CD4-positive, alpha-beta T cell treated with Interferon alpha-2 for 1 hour (primary cell): ENCODE measurements around the gene CLASP1.
A peak's percentile ranks its signal among the peaks of the same experiment; 100 is the strongest.
"Not testable (repeated sequence)": the region's sequence is repeated elsewhere in the genome, so short reads cannot be mapped to it uniquely, and the experiment has no call there.

ENCODE experiments used
- DNase-seq, 2 donors: peaks; one replicate each; pipeline ENCODE4 v3.0.0-alpha.2; 2020 to 2022

Gene CLASP1

DNA sequence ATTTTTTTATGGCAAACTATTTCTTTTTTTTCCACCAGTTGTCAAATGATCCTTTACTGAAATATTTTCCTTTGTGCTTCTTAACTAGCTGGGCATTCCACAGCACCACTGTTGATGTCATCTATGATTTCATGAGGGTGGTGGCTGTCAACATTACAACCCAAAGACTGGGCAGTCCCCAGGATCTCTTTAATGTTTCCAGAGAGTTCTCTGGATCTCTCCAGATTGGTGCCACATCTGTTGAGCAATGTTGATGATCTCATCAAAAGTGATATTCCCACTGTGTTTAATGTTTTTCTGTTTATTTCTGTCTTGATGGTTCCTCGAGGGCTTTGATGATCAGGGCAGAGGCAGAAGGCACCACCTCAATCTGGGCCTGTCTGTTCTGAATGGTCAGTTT, 9.1 kb upstream of the CLASP1 start:
- DNase-seq, result not testable (repeated sequence)

DNA sequence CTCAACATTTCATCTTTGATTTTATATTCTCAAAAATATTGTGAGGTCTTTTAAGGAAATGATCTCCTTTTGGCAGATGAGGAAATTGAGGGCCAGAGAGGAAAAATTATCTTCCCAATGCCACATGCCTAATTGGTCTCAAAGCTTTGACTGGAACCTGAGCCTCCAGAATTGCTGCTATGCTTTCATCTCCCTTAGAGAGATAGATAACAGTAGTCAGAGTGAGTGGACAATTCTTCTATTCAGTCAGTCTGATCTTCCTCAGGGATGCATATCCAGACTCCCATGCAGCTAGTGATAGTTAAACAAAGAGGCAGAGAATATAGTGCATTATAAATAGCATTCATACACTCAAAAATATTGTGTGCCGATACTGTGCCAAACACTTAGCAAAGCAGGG, 3.8 kb upstream of the CLASP1 start:
- DNase-seq, result no peak

DNA sequence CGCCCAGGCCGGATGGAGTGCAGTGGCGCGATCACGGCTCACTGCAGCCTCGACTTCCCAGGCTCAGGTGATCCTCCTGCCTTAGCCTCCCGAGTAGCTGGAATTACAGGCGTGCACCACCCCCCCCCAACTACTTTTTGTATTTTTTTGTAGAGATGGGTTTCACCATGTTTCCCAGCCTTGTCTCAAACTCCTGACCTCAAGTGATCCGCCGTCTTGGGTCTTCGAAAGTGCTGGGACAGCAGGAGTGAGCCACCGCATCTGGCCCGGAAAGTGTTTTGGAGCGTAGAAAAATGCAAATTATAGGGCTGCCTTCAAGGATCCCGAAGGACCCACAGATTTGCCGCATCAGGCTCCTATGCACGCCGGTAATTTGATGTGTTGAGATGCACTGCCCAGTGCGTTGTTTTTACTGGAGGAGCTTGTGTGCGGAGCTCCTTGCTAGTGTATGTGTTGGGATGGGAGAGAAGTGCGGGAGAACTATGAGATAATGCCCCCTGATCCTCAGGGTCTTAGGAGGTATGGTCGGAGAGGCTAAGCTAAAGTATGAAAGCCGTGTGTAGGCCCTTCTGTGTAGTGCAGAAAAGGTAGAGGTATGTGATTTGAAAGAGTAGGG, 1.2 kb upstream of the CLASP1 start:
- DNase-seq, result peak in 1 of 2 donors; percentile 1

DNA sequence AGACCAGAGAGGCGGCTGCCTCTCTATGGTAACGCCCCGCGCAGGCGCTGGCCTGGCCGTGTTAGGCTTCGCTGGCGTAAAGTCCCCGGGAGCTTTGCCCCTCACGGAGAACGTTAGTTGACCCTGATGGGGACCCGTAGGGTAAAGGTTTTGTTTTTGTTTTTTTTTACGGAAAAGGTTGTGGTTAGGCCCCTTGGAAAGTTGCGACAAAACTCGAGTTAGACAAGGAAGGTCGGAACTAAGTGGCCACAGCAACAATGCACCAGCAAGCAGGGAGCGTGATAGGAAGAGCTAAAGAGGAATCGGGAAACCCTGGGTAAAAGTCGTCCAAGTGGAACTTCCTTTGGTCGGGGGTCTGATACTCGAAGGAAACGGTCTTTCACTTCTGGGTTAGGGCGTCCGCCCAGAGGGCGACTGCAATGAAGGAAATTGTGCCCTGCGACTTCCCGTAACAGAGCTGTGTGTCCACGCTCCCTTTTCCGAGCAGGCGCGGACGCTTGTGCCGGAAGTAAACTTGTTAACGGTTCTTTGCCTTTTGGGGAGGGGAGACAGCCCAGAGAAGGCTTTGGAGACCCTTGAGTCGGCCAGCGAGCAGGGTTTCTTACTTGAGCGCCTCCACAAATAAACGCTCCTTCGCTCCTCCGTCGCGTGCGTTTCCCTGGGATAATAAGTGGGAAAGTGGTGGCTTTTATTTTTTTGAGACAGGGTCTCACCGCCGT, 493 bp upstream of the CLASP1 start:
- peak; percentile 98 for DNase-seq

DNA sequence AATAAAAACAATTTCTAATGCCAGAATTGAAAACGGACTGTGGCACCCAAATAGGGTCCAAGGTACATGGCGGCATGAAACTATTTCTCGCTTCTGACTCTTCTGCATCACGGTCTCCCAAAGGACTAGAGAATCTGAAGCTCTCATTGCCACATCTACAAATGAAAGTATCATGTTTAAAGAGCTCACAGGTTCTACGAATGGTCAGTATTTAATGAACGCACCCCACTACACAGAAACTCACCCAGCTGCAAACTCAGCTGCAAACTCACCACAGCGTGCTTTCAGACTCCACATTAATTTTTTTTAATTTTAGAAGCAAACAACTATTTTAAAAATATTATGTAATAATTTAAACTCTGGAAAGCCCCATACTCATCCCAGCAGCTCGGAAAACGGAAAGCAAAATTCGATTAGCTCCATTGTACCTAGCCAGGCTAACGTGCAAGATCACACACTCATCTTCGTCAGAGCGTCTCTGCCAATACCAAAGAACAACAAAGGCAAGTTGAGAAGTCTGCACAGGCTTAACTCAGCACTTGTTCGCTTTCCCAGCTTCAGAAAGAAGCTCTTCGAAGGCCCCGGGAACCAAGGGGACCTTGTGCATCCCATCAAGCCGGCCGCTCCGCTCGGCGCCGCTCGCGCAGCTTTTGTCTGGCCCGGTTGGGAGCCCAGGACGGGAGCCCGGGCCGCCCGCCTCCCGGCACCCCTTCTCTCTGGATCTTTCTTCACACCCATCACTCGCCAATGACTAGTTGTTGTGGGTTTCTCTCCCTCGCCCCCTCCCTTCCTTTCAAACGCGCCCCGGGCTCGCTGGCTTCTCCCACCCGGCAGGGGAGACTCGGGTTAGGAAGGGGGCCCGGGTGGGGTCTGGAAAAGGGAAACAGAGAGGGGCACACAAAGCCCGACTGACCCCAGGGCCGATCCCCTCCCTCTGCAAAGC, 785 bp downstream of the CLASP1 start:
- DNase-seq, result peak; percentile 23 to 60

DNA sequence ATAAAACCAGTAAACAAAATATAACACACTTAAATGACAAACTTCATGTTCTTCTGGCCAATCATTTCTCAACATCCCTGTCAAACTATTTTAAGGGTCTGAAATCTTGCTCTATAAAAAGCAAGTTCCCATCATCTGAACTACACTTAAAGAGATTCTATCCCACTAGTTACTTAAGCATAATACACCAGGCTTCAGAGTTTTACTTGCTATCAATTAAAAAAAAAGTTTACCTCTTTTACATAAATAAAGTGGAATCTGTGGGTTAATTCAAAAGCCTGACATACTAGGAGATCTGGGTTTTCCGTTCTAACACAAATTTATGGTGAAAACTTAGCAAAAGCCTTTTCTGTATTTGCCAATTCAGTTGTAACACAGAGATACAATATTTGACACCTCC, 1.9 kb downstream of the CLASP1 start:
- DNase-seq, result no peak

DNA sequence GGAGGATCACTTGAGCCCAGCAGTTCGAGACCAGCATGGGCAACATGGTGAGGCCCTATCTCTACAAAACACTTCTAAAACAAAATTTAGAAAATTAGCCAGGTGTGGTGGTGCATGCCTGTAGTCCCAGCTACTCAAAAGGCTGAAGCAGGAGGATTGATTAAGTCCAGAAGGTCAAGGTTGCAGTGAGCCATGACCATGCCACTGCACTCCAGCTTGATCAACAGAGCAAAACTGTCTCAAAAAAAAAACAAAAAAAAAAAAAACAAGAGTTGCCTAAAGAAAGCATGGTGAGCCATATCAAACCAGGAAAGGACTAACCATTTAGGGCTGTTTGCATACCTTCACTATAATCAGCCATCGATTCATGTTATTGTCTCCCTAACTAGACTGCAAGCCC, 4.5 kb downstream of the CLASP1 start:
- no peak for DNase-seq

DNA sequence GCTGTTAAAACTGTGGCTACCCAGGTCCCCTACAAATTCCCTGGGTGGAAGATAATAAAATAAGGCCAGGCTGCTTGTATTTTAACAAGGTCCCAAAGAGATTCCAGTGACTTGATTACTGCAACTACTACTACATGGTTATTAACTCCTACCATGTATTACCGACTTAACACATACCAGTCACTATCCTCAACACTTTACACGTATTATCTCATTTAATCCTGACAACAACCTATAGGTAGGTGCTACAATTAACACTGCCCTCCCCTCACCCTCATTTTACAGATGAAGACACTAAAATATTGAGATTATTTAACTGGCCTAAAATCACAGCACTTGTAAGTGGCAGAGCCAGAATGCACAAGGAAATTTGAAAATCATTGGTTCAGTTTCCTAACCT, 5.4 kb downstream of the CLASP1 start:
- DNase-seq, result no peak

DNA sequence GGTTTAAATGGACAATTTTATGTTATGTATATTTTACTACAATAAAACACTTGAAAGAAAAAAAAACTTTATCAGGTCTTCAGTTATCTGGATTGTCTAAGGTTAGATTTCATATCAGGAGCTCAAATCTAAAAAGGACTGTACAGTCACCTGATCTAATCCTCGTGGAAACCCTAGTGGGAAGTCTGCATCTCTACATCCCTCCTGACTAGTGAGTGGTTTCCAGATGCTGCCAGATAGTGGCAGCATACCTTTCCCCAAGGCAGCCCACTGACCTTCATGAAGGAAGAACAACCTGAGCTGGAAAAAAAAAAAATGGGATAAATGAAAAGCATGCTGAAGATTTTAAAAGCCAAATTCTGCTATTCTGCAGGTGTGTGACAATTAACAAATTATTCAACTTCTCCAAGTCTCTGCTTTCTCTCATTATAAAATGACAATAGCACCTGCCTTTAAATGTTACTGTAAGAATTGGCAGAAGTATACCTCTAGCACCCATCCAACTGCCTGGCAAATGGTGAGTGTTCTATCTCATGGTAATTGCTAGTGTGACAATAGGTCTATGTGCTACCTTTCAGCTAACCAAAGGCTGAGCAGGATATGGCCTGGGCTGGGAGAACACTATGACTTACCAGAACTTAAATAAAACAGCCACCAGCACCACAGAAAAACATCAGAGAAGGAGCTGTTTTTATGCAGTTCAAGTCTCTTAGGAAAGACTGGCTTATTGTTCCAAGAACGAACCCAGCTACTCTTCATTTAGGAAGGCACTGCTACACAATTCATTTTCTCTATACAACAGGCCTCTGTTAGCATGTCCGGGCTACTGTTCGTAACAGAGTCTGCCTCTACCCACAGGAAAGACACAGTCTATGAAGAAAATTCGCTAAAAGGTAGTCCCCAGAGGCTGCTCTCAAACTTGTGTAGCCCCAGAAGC, 8.6 kb downstream of the CLASP1 start:
- DNase-seq, result no peak

DNA sequence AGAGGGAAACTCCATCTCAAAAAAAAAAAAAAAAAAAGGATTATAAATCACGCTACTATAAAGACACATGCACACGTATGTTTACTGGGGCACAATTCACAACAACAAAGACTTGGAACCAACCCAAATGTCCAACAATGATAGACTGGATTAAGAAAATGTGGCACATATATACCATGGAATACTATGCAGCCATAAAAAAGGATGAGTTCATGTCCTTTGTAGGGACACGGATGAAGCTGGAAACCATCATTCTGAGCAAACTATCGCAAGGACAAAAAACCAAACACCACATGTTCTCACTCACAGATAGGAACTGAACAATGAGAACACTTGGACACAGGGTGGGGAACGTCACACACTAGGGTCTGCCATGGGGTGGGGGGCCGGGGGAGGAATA, 9.4 kb downstream of the CLASP1 start:
- DNase-seq, result not testable (repeated sequence)

DNA sequence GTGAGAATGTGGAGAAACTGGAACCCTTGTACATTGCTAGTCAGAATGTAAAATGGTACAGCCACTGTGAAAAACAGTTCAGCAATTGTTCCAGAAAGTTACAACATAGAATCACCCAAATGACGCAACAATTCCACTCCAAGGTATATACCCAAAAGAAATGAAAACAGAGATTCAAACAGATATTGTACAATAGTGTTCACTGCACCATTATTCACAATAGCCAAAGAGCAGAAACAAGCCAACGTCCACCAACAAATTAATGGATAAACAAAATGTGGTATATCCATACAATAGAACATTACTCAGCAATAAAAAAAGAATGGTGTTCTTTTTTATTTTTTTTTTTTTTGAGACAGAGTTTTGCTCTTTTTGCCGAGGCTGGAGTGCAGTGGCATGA, 10.9 kb downstream of the CLASP1 start:
- no peak for DNase-seq

DNA sequence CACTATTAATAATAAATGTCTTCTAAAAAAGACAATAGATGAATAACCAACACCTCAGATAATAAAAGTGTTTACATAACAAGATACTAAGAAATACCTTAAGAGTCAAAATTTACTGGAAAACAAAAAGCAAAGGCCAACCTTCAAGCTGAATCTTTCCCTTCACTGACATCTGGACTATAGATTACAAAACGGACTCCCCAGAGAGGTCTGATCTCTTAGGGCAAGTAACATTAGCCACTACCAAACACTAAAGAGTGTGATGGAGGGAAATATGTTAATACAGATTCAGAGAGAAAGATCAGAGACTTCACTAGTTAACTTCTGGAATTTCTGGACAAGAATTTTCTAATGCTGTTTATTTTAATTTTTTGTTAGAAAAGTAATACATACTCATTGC, 13.9 kb downstream of the CLASP1 start:
- DNase-seq, result no peak

DNA sequence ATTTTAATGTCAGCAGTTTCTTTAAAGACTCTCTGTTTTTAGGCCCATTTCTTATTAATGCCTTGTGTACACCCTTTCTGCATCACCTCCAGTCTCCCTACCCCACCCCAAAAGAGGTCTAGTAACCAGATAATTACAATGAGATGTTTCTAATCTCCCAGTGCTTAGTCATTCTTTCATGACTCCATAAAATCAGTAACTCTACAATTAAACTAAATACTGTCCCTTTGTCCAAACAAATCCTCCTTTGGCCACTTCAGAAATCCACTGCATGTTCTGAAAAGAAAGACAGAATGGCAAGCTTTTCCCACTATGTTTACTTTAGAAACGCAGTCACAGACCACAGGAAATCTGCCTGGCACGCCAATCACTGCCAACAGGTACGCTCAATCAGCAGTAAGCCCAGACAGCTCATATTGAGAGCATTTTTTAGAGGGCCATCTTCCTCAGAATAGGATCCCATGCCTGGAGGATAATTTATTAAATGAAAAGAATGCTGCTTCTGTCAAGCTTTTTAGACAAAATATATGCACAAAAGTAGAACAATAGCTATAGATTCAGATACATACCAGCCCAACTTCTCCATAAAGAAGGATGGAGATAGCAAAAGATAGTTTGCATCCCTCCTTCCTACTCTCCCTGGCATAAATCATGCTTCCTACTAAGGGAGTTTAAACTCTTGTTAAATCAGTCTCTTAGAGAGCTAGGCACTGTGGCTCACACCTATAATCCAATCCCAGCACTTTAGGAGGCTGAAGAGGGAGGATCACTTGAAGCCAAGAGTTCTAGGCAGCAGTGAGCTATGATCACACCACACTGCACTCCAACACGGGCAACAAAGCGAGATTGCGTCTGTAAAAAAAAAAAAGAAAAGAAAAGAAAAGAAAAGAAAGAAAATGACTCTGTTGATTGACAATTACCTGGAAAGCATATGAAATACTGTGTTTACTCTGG, 14.6 kb downstream of the CLASP1 start:
- no peak for DNase-seq

DNA sequence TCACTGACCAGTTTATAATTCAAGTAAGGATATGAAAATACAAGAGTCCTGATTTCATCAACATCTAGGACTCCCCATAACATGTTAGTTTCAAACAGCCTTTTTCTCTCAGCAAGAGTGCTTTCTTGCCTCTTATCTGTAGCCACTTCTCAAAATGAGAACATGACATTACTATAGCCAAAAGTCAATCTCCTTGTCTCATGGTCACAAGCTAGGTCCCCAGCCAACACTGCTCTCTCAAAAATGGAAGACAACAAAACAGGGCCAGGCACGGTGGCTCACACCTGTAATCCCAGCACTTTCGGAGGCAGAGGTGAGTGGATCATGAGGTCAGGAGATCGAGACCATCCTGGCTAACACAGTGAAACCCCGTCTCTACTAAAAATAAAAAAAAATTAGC, 15.8 kb downstream of the CLASP1 start:
- no peak for DNase-seq

DNA sequence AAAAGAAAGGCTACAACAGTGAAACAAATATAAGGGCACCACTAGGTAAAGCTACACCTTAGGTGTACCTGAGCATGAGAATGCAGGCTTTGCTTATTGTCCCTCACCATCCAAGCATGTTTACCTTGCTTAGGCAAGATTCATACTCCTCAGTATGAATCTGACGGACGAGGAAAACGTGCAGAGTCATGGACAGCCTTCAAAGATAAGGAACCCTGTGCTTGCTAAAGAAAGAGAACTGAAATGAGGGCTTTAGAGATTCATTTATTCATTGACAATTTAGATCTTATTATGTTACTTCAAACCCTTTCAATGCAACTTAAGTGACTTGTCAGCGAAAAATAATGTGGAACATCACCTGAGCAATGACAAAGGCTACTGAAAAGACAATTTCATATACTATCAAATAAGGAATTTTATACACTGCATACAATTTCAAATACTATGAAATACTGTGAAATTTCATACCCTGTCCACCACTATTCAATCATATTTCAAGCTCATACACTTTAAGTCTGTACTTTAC, 21.7 kb downstream of the CLASP1 start:
- DNase-seq, result no peak

DNA sequence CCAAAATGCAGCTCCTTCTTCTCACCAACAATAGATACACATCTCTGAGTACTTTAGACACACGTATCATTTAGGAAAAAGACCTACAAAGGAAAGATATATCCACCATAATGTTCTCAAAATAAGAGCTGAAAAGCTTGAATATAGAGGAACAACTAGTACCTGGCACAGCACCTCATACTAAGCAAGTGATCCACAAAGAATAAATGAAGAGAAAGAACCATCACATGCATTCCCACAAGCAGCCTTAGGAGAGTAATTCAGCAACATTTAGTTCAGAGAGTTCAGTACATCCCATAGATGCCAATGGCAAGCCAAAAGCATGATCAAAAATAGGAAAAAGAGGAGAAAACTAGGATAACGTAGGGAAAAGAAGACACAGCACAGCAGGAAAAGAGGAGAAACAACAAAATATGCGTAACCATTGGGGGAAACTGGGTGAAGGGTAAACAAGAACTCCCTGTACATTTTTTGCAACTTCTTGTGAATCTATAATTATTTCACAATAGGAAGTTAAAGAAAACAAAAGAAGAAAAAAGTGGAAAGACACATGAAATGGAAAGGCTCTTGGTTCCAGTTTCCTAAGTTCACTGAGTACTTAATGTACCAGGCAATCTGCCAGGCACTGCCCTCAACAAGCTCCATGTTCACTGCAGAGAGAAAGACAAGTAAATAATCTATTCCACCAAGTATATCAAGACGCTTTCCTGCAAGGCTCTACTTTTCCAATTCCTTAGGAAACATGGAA, 22.3 kb downstream of the CLASP1 start:
- DNase-seq, result no peak

DNA sequence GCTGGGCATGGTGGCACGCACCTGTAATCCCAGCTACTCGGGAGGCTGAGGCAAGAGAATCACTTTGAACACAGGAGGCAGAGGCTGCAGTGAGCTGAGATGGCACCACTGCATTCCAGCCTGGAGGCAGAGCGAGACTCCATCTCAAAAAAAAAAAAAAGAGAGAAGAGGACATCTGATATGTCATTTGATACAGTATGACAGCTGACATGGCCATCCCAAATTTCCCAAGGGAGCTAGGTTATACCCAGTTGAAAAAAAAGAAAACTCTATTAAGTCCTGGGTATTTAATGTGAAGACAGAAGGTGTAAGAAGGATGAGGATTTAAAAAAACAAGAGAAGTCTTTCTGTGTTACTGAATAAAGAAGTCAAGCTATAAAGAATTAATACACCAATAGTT, 23.3 kb downstream of the CLASP1 start:
- DNase-seq, result no peak

DNA sequence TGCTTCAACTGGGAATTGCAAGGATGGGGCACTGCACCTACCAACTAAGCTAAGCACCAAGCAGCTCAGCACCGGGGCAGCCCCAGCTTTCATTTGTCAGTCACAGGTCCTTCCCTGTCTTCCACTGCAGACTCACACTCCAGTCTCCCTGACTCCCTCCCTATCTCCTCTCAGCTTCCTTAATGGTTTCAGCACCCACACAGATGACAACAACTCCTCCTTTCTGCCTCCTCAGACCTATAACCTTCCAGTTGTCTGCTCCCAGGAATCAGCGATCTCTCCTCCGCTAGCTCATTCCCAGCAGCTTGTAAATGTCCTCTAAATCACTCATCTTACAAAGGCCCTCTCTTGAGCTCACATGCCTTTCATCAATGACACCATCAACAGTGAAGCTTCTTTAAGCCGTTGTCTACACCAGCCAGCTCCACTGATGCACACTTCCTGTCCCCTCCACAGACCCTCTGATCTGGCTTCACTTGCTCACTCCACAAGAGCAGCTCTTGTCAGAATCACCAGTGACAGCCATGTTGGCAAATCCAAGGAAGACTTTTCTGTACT, 32.1 kb downstream of the CLASP1 start:
- DNase-seq, result no peak

DNA sequence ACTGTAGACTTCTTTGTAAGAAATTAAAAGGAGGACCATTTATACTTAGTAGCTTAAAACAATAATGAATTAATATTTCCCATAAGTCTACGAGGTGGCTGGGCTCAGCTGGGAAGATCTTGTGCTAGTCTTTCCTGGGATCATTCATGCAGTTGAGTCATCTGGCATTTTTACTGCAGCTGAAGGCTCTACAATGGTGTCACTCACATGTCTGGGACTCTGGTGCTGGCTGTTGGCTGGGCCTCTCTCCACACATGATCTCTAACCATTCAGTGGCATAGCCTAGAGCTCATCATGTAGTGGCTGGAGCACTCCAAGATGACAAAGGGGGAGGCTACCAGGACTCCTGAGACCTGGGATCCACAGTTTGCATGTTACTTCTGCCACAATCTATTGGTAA, 35.5 kb downstream of the CLASP1 start:
- DNase-seq, result no peak

DNA sequence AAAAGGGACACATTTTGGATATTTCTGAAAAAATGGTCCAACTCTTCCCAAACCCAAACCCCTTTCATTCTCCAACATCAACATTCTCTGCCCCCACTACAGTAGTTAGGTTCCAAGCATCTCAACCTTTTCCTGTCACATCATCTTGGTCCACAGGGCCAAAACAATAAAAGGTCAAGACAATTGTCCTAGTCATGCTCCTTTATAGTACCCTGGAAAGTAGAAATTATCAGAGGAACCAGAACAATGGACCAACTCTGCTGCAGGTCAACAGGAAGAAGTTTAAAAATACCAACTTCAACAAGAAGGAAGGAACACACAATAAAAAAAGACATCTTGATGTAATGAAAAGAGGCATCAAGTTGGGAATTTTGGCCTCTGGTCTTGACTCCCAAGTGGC, 36.1 kb downstream of the CLASP1 start:
- DNase-seq, result no peak
